SJCRH30 (cell line): ENCODE measurements around the gene POU4F1. TPM values are rescaled to one million over a fixed set of nuclear protein-coding genes. Genes with fewer than 3 reads are reported as not detected.
A peak's percentile ranks its signal among the peaks of the same experiment; 100 is the strongest.

Source experiments
- DNase-seq, 2 experiments: peaks; one replicate each; pipeline ENCODE4 v3.0.0-alpha.2; 2015 to 2020
- H3K27ac ChIP-seq: fragments of 250-450 bp; sonication (Bioruptor Pico); 2 replicates; pipeline ENCODE4 v1.5.1; 2020; ENCODE audit warnings: mild to moderate bottlenecking, moderate library complexity
- H3K27me3 ChIP-seq: fragments of 250-450 bp; sonication (Bioruptor Pico); 2 replicates; pipeline ENCODE4 v1.5.1; 2020; ENCODE audit warnings: mild to moderate bottlenecking, moderate library complexity
- H3K36me3 ChIP-seq: fragments of 250-450 bp; sonication (Bioruptor Pico); 2 replicates; pipeline ENCODE4 v1.5.1; 2020; ENCODE audit warnings: mild to moderate bottlenecking, moderate library complexity
- H3K4me1 ChIP-seq: fragments of 250-450 bp; sonication (Bioruptor Pico); 2 replicates; pipeline ENCODE4 v1.5.1; 2020; ENCODE audit warnings: mild to moderate bottlenecking, moderate library complexity
- H3K4me3 ChIP-seq: fragments of 250-450 bp; sonication (Bioruptor Pico); 2 replicates; pipeline ENCODE4 v1.5.1; 2020; ENCODE audit warnings: mild to moderate bottlenecking, moderate library complexity
- H3K9me3 ChIP-seq: fragments of 250-450 bp; sonication (Bioruptor Pico); replicated peaks from 2 replicates; pipeline ENCODE4 v1.5.1; 2020; ENCODE audit warnings: mild to moderate bottlenecking, moderate library complexity
- total RNA-seq: library from RNA; depleted of rRNA; stranded (reverse); fragments of >200 nt; shearing (Covaris generic); gene quantifications from 2 replicates; pipeline ENCODE4 v1.2.3, GENCODE V29; 2014

Gene POU4F1
- total RNA-seq, 1 experiment from 2014 or later: 97.0 TPM

DNA sequence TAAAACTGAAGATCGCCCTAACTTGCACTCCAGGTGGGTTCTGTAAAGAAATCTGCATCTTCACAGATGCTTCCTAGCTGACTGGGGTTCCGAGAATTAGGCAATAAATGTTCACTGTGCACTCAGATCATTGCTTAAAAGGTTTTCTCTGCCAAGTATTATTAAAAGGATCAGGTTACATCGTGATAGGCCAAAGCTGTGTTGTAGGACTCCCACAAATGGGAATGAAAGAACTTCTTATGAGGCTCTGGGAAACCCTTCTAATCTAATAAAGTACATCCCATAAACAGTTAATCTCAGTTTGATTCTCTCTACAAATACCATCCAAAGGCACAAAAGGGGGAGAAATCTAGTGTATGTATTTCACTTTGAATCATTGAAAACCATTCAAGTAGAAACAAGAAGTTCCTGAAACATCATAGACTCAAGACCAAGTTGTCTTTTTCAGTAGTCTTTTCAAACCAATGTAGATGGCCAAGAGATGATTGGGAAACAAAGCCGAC, 7.1 kb upstream of the POU4F1 start:
- peak in 1 of 2 experiments; percentile 31 for DNase-seq
- H3K4me1 ChIP-seq: 0 out of 2 replicates have a peak, but pooled peaks cover 3% of the 10 kb centered on the region
- no peak overlapping the region; the same call in 1 of the 2 replicates for H3K4me3 ChIP-seq
- H3K36me3 ChIP-seq: peaks cover 23% of the 10 kb centered on the region
- H3K27me3 ChIP-seq: no peaks in the 10 kb centered on the region
- no peak overlapping the region for H3K27ac ChIP-seq
- no peaks in the 10 kb centered on the region; the same call in 1 of the 2 replicates for H3K9me3 ChIP-seq

DNA sequence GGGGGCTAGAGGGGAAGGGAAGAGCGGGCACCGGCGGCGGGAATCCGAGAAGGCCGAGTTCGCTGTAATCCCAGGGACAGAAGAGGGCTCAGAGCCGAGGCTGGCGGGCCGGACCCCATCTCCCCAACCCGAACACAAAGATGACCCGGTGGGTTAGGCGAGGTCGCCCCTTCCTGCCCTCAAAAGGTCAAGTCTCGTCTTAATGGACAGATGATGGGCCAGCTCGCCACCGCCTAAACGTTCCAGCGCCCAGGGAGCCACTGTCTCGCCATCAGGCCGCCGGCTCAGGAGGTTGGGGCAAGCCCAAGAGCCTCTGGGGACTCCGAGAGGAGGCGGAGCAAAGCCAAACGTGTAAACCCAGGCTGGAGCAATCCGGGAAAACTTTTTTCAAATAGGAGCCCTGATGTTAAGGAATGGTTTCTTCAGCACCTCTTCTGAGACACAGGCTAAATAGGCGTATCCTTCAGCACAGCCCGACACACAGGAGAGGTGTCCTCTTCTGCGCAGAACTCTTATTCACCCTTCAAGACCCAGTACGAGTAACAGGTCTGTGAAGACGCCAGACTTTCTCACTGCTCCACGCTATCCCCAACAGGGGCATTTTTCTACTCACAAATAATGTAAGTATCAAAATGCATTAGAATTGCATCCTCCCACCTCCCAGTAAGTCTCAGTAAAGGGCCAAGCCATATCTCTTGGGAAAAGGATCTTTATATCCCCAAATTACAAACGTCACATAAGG, 6.3 kb upstream of the POU4F1 start:
- Histone ChIP-seq H3K4me1 (peaks cover 5% of the 10 kb centered on the region; the same call in 1 of the 2 replicates), H3K27me3 (no peaks in the 10 kb centered on the region), H3K36me3 (peaks cover 15% of the 10 kb centered on the region), H3K27ac (peak overlapping the region; percentile 55), H3K4me3 (peak overlapping the region; percentile 53), H3K9me3 (no peaks in the 10 kb centered on the region; the same call in 1 of the 2 replicates)
- peak in 1 of 2 experiments; percentile 50 for DNase-seq

- H3K27ac ChIP-seq: peak overlapping the region; percentile 55
- no peak for DNase-seq
- peaks cover 7% of the 10 kb centered on the region; the same call in 1 of the 2 replicates for H3K4me1 ChIP-seq
- H3K4me3 ChIP-seq: peak overlapping the region; percentile 53
- no peaks in the 10 kb centered on the region; the same call in 1 of the 2 replicates for H3K9me3 ChIP-seq
- H3K27me3 ChIP-seq: no peaks in the 10 kb centered on the region
- H3K36me3 ChIP-seq: peaks cover 8% of the 10 kb centered on the region; the same call in 1 of the 2 replicates
Measured at GRCh38 chr13:78608688-78609463, 5.5 kb upstream of the POU4F1 start.

DNA sequence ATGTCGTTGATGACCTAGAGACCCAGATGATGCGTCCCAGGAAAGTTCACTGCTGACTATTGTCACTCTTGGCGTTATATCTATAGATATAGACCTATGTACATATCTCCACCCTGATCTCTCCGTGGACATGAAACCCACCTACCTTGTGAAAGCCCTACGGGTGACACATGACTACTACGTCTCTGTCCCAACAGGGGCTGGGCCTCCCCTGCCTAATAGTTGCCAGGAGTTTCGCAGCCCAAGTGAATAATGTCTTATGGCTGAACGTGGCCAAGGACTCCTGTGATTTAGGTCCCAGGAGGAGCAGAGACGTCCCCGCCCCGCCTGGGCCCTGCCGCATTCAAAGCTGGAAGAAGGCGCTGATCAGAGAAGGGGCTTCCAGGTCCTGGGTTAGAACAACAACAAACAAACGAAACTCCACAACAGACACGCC, 4.9 kb upstream of the POU4F1 start:
- Histone ChIP-seq H3K9me3 (no peaks in the 10 kb centered on the region; the same call in 1 of the 2 replicates), H3K36me3 (peaks cover 3% of the 10 kb centered on the region; the same call in 1 of the 2 replicates), H3K4me3 (peak overlapping the region; percentile 53), H3K27ac (peak overlapping the region; percentile 55), H3K4me1 (peaks cover 7% of the 10 kb centered on the region; the same call in 1 of the 2 replicates), H3K27me3 (no peaks in the 10 kb centered on the region)
- DNase-seq: no peak

- peaks cover 7% of the 10 kb centered on the region; the same call in 1 of the 2 replicates for H3K4me1 ChIP-seq
- no peak for DNase-seq
- H3K9me3 ChIP-seq: no peaks in the 10 kb centered on the region; the same call in 1 of the 2 replicates
- H3K4me3 ChIP-seq: no peak overlapping the region
- H3K36me3 ChIP-seq: no peaks in the 10 kb centered on the region
- no peaks in the 10 kb centered on the region for H3K27me3 ChIP-seq
- H3K27ac ChIP-seq: no peak overlapping the region
Measured at GRCh38 chr13:78607409-78608251, 4.3 kb upstream of the POU4F1 start.

- no peak overlapping the region for H3K27ac ChIP-seq
- H3K4me1 ChIP-seq: peaks cover 7% of the 10 kb centered on the region; the same call in 1 of the 2 replicates
- DNase-seq: no peak
- no peaks in the 10 kb centered on the region; the same call in 1 of the 2 replicates for H3K9me3 ChIP-seq
- no peaks in the 10 kb centered on the region for H3K36me3 ChIP-seq
- no peaks in the 10 kb centered on the region for H3K27me3 ChIP-seq
- H3K4me3 ChIP-seq: no peak overlapping the region
Measured at GRCh38 chr13:78606471-78607408, 3.4 kb upstream of the POU4F1 start.

DNA sequence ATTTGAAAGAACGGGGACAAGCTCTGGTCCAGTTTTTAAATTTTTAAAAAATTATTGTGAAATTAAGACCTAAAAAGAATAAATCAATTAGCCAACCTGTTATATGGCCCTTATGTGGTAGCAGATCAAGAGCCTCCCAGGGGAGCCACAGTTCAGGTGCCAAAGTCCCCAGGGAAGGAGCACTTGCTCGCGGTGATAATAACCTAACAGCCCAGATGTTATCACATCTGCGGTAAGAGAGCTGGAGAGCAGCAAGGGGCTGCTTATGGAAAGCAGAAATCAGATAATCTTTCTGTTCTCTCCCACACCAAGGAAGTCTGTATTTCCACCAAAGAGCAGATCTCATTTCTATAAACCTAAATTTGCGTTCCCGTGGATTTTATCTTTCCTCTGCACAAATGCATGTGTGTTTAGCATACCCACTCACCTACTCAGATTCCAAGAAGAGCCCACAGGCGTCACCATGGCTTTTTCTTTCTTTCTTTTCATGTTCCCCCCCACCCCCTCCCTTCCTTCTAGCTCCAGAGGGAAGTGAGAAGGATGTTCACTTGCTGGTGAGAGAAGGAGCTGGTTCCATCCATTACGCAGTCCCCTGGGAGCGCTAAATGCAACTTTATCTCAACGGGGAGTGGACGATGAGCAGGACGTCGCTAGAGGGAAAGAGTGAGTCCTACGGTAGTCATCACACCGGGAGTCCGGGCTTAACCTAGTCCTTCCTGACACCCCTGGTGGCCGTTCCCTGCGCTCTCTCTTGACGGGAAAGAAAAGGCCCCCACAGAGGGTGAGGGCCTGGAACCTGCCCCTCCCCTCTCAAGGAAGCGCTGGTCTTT, 1.6 kb upstream of the POU4F1 start:
- Histone ChIP-seq H3K9me3 (no peaks in the 10 kb centered on the region; the same call in 1 of the 2 replicates), H3K27ac (no peak overlapping the region), H3K4me3 (no peak overlapping the region), H3K4me1 (peaks cover 7% of the 10 kb centered on the region; the same call in 1 of the 2 replicates), H3K36me3 (peaks cover 15% of the 10 kb centered on the region), H3K27me3 (no peaks in the 10 kb centered on the region)
- DNase-seq: peak in 1 of 2 experiments; percentile 39

DNA sequence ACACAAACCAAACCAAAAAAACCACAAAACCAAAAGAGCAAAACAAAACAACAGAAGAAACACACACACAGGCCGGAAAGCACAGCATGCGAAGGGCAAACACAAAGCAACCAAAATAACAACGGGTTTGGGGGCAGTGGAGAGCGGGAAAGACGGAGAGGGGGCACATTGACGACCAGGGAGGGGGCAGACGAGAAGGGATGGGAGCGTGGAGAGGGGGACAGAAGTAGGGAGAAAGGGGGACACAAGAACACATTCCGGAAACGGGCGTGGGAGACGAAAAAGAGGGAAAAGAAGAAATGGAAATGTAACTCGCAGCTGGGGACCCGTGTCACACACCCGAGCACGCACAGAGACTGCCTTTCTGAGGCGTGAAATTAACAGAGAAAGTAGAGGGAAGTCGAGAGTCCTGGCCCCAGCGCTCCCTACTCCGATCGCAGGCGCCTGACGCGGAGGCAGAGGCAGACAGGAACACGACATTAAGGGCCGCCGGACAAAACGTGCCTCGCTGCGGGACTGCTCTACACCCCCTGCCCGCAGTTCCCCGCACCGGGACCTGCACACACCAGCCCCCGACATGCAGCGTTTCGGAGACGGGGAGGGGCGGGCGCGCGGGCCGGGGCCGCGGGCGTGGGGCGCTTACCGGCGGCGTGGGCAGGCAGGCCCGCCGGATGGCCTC, 652 bp downstream of the POU4F1 start:
- Histone ChIP-seq H3K4me1 (peaks cover 5% of the 10 kb centered on the region; the same call in 1 of the 2 replicates), H3K4me3 (peak overlapping the region; percentile 73), H3K36me3 (peaks cover 31% of the 10 kb centered on the region), H3K9me3 (0 out of 2 replicates have a peak, but pooled peaks cover 4% of the 10 kb centered on the region), H3K27me3 (no peaks in the 10 kb centered on the region), H3K27ac (peak overlapping the region; percentile 84)
- DNase-seq: peak; percentile 51 to 63

DNA sequence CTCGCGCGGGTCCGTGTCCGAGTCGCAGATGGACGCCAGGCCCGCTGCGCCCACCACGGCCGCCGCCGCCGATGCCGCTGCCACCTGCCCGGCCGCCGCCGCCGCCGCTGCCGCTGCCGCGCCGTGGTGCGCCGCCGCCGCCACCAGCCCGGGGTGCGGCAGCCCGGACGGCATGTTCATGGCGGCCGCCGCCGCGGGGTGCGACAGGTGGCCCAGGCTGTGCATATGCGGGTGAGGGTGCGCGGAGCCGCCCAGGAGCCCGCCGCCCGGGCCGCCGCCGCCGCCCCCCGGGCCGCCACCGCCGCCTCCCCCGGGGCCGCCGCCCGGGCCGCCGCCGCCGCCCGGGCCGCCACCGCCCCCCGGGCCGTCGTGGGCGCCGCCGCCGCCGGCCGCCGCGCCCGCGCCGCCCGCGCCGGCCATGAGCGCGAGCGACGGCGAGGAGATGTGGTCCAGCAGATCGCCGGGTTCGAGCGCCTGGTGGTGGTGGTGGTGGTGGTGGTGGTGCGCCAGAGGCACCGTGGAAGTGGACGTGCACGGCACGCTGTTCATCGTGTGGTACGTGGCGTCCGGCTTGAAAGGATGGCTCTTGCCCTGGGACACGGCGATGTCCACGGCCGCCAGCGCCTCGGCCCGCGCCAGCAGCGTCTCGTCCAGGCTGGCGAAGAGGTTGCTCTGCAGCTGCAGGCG, 1.3 kb downstream of the POU4F1 start:
- no peaks in the 10 kb centered on the region for H3K27me3 ChIP-seq
- H3K9me3 ChIP-seq: 0 out of 2 replicates have a peak, but pooled peaks cover 4% of the 10 kb centered on the region
- peak overlapping the region; percentile 73 for H3K4me3 ChIP-seq
- H3K27ac ChIP-seq: peak overlapping the region; percentile 84
- H3K4me1 ChIP-seq: peaks cover 5% of the 10 kb centered on the region; the same call in 1 of the 2 replicates
- H3K36me3 ChIP-seq: peaks cover 31% of the 10 kb centered on the region
- no peak for DNase-seq

DNA sequence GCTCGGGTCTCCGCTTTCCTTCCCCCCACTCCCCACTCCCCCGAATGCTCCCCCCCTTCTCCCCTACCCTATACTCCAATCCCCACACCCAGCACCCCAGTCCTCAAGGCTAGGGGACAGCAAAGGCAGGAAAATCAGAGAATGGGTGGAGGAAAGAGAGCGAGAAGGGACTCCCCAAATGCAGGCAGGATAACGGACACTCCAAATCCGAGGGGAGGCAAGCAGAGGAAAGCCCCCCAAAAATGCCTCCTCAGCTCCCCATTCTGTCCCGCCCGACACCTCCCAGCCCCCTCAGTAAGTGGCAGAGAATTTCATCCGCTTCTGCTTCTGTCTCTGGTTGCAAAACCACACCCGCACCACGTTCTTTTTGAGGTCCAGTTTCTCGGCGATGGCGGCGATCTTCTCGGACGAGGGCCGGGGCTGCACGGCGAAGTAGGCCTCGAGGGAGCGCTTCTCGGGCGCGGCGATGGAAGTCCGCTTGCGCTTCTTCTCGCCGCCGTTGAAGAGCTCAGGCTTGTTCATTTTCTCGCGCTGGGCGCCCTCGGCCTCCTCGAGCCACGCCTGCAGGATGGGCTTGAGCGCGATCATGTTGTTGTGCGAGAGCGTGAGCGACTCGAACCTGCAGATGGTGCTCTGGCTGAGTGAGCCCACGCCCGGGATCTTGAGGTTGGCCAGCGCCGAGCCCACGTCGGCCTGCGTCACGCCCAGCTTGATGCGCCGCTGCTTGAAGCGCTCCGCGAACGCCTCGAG, 2.1 kb downstream of the POU4F1 start:
- Histone ChIP-seq H3K4me1 (peaks cover 5% of the 10 kb centered on the region; the same call in 1 of the 2 replicates), H3K27ac (peak overlapping the region; percentile 49), H3K27me3 (no peaks in the 10 kb centered on the region), H3K4me3 (peak overlapping the region; percentile 55), H3K9me3 (0 out of 2 replicates have a peak, but pooled peaks cover 4% of the 10 kb centered on the region), H3K36me3 (peaks cover 31% of the 10 kb centered on the region)
- peak in 1 of 2 experiments; percentile 40 for DNase-seq
